Thoracic aorta (tissue), 2 donors: Measurements from ENCODE around the gene MAGI1. TPM values are rescaled to one million over a fixed set of nuclear protein-coding genes. Genes with fewer than 3 reads are reported as not detected.

Experiments used
- ATAC-seq: fragments of 150-250 bp; one replicate; pipeline ENCODE4 v1.8.0; 2017; ENCODE audit warnings: low read depth; ENCODE audit not compliant: insufficient number of reproducible peaks, low FRiP score
- DNase-seq: peaks from one replicate; pipeline ENCODE4 v3.0.0-alpha.2; 2020; ENCODE audit warnings: low spot score
- H3K27ac ChIP-seq, 2 donors: fragments of 200-600 bp; sonication (generic); 1 replicate in 1 of 2; 2 replicates in 1 of 2; pipeline ENCODE4 v1.5.1; 2016; ENCODE audit warnings: mild to moderate bottlenecking in 2 of 2, moderate library complexity in 2 of 2
- H3K27me3 ChIP-seq: fragments of 200-600 bp; sonication (generic); replicated peaks from 2 replicates; pipeline ENCODE4 v1.6.0; 2016; ENCODE audit warnings: mild to moderate bottlenecking; ENCODE audit not compliant: insufficient read depth
- H3K36me3 ChIP-seq: fragments of 200-600 bp; sonication (generic); one replicate; pipeline ENCODE4 v1.5.1; 2016
- H3K4me1 ChIP-seq, 2 donors: fragments of 200-600 bp; sonication (generic); 1 replicate in 1 of 2; 2 replicates in 1 of 2; pipeline versions ENCODE4 v1.5.1 to v1.6.0; 2016; ENCODE audit warnings: low read depth in 2 of 2, mild to moderate bottlenecking in 1 of 2; ENCODE audit not compliant: control insufficient read depth in 1 of 2
- H3K4me3 ChIP-seq: fragments of 200-600 bp; sonication (generic); 2 replicates; pipeline ENCODE4 v1.5.1; 2016; ENCODE audit warnings: mild to moderate bottlenecking
- H3K9me3 ChIP-seq: fragments of 200-600 bp; sonication (generic); 2 replicates; pipeline ENCODE4 v1.5.1; 2016
- total RNA-seq, 2 donors: library from RNA; depleted of rRNA; stranded (reverse); fragments of >200 nt; gene quantifications; one replicate each; pipeline versions ENCODE4 v1.1.0 to v1.2.3, GENCODE V29; 2016
- TF ChIP-seq, protein P1 (sequence below): fragments of 200-600 bp; sonication (generic); IDR thresholded peaks from one replicate; pipeline ENCODE4 v1.5.1; 2019; ENCODE audit warnings: antibody characterized with exemption

MAGI1 gene
- total RNA-seq, 2 donors from 2014 or later = 48.2 to 88.5 TPM

DNA sequence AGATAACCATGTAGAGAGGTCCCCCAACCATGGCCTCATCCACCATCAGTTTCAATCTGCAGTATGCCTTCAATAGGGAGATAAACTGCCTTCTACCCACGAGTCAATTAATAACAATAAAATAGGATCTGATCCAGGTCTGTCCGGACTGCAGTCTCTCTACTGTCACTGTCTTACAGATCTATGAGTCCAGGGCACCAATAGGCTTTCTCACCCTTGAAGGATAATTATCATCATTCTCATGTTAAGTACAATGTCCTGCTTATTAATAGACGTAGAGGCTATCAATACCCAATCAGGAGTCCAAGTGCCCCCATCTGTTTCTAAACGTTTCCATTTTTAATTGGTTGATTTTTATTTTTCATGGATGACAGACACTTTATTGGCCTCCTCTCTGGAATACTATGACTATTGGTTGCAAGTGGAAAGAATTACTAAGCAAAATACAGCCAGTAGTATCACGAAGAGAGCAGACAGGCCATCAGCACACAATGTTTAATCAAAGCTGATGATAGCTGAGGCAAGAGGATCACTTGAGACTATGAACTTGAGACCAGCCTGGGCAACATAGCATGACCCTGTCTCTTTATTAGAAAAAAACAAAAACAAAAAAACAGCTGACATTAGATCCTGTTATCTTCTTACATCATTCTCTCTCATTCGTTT is 480.7 kb downstream of the MAGI1 start:
- TF ChIP-seq, protein P1, sequence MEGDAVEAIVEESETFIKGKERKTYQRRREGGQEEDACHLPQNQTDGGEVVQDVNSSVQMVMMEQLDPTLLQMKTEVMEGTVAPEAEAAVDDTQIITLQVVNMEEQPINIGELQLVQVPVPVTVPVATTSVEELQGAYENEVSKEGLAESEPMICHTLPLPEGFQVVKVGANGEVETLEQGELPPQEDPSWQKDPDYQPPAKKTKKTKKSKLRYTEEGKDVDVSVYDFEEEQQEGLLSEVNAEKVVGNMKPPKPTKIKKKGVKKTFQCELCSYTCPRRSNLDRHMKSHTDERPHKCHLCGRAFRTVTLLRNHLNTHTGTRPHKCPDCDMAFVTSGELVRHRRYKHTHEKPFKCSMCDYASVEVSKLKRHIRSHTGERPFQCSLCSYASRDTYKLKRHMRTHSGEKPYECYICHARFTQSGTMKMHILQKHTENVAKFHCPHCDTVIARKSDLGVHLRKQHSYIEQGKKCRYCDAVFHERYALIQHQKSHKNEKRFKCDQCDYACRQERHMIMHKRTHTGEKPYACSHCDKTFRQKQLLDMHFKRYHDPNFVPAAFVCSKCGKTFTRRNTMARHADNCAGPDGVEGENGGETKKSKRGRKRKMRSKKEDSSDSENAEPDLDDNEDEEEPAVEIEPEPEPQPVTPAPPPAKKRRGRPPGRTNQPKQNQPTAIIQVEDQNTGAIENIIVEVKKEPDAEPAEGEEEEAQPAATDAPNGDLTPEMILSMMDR = no peak
- Histone ChIP-seq H3K36me3 (no peaks in the 10 kb centered on the region), H3K9me3 (no peaks in the 10 kb centered on the region), H3K27ac (no peak overlapping the region), H3K4me3 (no peak overlapping the region), H3K4me1 (no peaks in the 10 kb centered on the region), H3K27me3 (no peaks in the 10 kb centered on the region)
- no peak for DNase-seq
- ATAC-seq = no peak

DNA sequence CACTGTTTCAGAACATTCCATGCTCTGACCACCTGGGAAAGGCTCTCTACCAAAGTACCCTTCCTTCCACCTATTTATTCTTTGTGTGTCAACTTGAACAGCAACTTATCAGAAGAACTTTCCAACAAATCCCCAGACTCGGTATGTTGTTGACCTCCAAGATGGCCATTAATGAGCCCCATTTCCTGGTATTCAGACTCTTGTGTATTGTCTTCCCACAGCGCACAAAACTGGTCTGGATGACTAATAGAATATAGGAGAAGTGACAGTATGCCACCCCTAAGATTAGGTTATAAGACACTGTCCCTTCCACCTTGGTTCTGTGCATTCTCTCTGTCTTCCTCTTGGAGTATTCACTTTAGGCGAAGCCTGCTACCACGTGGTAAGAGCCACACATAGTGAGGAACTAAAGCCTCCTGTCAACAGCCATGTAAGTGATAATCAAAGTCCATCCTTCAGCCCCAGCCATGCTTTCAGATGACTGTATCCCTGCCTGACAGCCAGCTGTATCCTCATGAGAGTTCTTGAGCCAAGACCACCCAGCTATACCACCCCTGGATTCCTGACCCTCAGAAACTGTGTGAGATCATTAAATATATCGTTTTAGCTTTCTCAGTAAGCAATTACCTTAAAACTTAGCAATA is 481.7 kb downstream of the MAGI1 start:
- ATAC-seq = no peak
- H3K4me1 ChIP-seq = no peaks in the 10 kb centered on the region
- no peaks in the 10 kb centered on the region for H3K27me3 ChIP-seq
- TF ChIP-seq, protein P1 = no peak
- H3K27ac ChIP-seq = no peak overlapping the region
- H3K36me3 ChIP-seq = no peaks in the 10 kb centered on the region
- H3K4me3 ChIP-seq = no peak overlapping the region
- DNase-seq = no peak
- H3K9me3 ChIP-seq = no peaks in the 10 kb centered on the region

DNA sequence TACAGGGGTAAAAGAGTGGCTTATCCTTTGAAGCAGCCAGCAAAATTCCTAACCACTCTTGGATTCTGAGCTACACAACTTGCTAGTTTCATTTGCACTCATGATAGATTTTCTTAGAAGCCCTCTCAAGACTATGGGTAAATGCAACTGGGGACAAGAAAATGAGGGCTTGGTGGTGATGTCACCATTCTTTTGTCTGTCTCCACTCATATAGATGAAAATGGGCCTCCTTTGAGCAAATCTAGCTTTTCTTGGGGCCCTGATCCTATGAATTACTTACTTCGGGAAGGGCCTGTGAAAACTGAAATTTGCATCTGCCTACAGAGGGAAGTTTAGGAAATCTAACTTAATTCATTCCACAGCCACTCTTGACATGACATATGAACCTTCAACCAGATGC is 486.3 kb downstream of the MAGI1 start:
- no peak overlapping the region for H3K4me3 ChIP-seq
- H3K27me3 ChIP-seq = no peaks in the 10 kb centered on the region
- TF ChIP-seq, protein P1 = no peak
- H3K36me3 ChIP-seq = no peaks in the 10 kb centered on the region
- ATAC-seq = no peak
- H3K27ac ChIP-seq = no peak overlapping the region
- no peaks in the 10 kb centered on the region for H3K9me3 ChIP-seq
- H3K4me1 ChIP-seq = peaks cover 0 to 17% of the 10 kb centered on the region in 2 donors
- DNase-seq = no peak

DNA sequence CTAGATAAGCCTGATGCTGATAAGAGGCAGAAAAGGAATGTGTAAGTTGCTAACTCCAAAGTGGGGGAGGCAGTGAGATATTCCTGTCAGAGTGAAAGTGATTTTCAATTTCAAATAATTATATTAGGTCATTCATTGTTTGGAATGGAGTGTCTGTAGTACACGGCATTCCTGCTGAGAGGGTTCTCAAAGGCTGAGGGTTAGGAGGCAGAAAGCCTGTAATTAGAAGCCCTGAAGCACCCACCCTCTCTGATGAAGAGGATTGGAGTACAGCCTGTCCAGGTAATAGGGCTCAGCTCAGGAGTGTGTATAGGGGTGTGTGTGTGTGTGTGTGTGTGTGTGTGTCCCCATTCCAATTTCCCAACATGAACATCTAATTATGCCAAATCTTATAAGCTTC is 486.8 kb downstream of the MAGI1 start:
- DNase-seq = no peak
- no peak for ATAC-seq
- Histone ChIP-seq H3K27ac (no peak overlapping the region), H3K27me3 (no peaks in the 10 kb centered on the region), H3K36me3 (no peaks in the 10 kb centered on the region), H3K9me3 (no peaks in the 10 kb centered on the region), H3K4me3 (no peak overlapping the region), H3K4me1 (peaks cover 0 to 17% of the 10 kb centered on the region in 2 donors)
- TF ChIP-seq, protein P1 = no peak

DNA sequence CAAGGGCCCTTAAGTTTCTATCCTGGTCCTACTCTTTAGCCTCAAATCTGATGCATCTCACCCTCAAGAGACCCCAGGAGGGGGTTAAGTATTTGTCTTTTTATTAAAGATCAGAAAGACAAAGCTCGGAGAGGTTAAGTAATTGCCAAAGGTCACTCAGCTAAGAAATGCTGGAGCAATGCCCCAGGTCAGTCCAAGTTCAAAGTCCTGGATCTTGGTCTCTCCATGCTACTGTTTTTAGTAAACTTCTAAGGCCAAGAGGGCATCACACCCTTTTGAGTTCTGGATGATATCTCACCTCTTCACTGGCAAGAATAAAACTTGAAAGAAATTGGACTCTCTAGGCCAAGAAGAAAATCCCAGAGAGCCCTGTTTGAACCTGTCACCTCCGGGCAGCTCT is 488.6 kb downstream of the MAGI1 start:
- Histone ChIP-seq H3K36me3 (no peaks in the 10 kb centered on the region), H3K27me3 (no peaks in the 10 kb centered on the region), H3K4me1 (peaks cover 0 to 17% of the 10 kb centered on the region in 2 donors), H3K4me3 (no peak overlapping the region), H3K27ac (no peak overlapping the region), H3K9me3 (no peaks in the 10 kb centered on the region)
- TF ChIP-seq, protein P1 = no peak
- DNase-seq = no peak
- ATAC-seq = no peak
